H9 (cell line): Measurements from ENCODE around the gene PCDHB10. TPM values are rescaled to one million over a fixed set of nuclear protein-coding genes. Genes with fewer than 3 reads are reported as not detected.
"Not testable (repeated sequence)": the region's sequence is repeated elsewhere in the genome, so short reads cannot be mapped to it uniquely, and the experiment has no call there.

Experiments
- DNase-seq: peaks from one replicate; pipeline ENCODE4 v3.0.0-alpha.2; 2017
- H2AFZ ChIP-seq: one replicate; pipeline ENCODE4 v1.6.1; 2013; ENCODE audit warnings: mild to moderate bottlenecking, low read length, control low read depth, moderate library complexity
- H2AK5ac ChIP-seq: 2 replicates; pipeline ENCODE4 v1.6.1; 2013; ENCODE audit warnings: low read length, control low read depth, mixed read lengths; ENCODE audit not compliant: insufficient read length
- H2BK120ac ChIP-seq: one replicate; pipeline ENCODE4 v1.6.1; 2013; ENCODE audit warnings: low read depth, mild to moderate bottlenecking, low read length, control low read depth, inconsistent platforms; ENCODE audit not compliant: poor library complexity, severe bottlenecking
- H2BK12ac ChIP-seq: 2 replicates; pipeline ENCODE4 v1.6.1; 2013; ENCODE audit warnings: low read length, control low read depth, mixed read lengths, low read depth; ENCODE audit not compliant: insufficient read length
- H2BK15ac ChIP-seq: 2 replicates; pipeline ENCODE4 v1.6.1; 2013; ENCODE audit warnings: low read depth, low read length, control low read depth
- H2BK20ac ChIP-seq: one replicate; pipeline ENCODE4 v1.6.1; 2013; ENCODE audit warnings: low read depth, mild to moderate bottlenecking, low read length, control low read depth, inconsistent platforms; ENCODE audit not compliant: poor library complexity, severe bottlenecking
- H2BK5ac ChIP-seq: 2 replicates; pipeline ENCODE4 v1.6.1; 2013; ENCODE audit warnings: low read length, control low read depth, mixed read lengths; ENCODE audit not compliant: insufficient read length
- H3K14ac ChIP-seq: 2 replicates; pipeline ENCODE4 v1.6.1; 2013; ENCODE audit warnings: low read length, control low read depth; ENCODE audit not compliant: insufficient read depth
- H3K18ac ChIP-seq: 2 replicates; pipeline ENCODE4 v1.6.1; 2013; ENCODE audit warnings: low read depth, mild to moderate bottlenecking, mixed read lengths, low read length, control low read depth; ENCODE audit not compliant: insufficient read length
- H3K23ac ChIP-seq: 2 replicates; pipeline ENCODE4 v1.6.1; 2013; ENCODE audit warnings: low read length, control low read depth, mixed read lengths, low read depth; ENCODE audit not compliant: insufficient read length
- H3K23me2 ChIP-seq: 2 replicates; pipeline ENCODE4 v1.6.1; 2013; ENCODE audit warnings: low read depth, mild to moderate bottlenecking, mixed read lengths, low read length, control low read depth; ENCODE audit not compliant: insufficient read length, poor library complexity, severe bottlenecking
- H3K27ac ChIP-seq: 2 replicates; pipeline ENCODE4 v1.5.1; 2013; ENCODE audit warnings: low read length, control low read depth, mixed read lengths, low read depth; ENCODE audit not compliant: insufficient read length
- H3K27me3 ChIP-seq: 2 replicates; pipeline ENCODE4 v1.6.1; 2013; ENCODE audit warnings: low read length, control low read depth, inconsistent platforms; ENCODE audit not compliant: insufficient read depth
- H3K4ac ChIP-seq: 2 replicates; pipeline ENCODE4 v1.6.1; 2013; ENCODE audit warnings: low read depth, mild to moderate bottlenecking, control low read depth, inconsistent platforms, low read length, moderate library complexity
- H3K4me1 ChIP-seq: 2 replicates; pipeline ENCODE4 v1.6.1; 2013; ENCODE audit warnings: low read length, control low read depth, inconsistent platforms; ENCODE audit not compliant: insufficient read depth
- H3K4me2 ChIP-seq: 2 replicates; pipeline ENCODE4 v1.6.1; 2013; ENCODE audit warnings: low read length, control low read depth, mixed read lengths; ENCODE audit not compliant: insufficient read length, insufficient read depth
- H3K56ac ChIP-seq: 2 replicates; pipeline ENCODE4 v1.6.1; 2013; ENCODE audit warnings: low read depth, mild to moderate bottlenecking, mixed read lengths, low read length, control low read depth; ENCODE audit not compliant: insufficient read length
- H3K79me1 ChIP-seq: 2 replicates; pipeline ENCODE4 v1.6.1; 2013; ENCODE audit warnings: low read depth, mild to moderate bottlenecking, moderate library complexity, low read length, control low read depth, inconsistent platforms; ENCODE audit not compliant: insufficient read depth, poor library complexity, severe bottlenecking
- H3K79me2 ChIP-seq: 2 replicates; pipeline ENCODE4 v1.6.1; 2013; ENCODE audit warnings: low read length, control low read depth, inconsistent platforms; ENCODE audit not compliant: insufficient read depth
- H3K9ac ChIP-seq: 2 replicates; pipeline ENCODE4 v1.6.1; 2013; ENCODE audit warnings: low read length, control low read depth, mixed read lengths; ENCODE audit not compliant: insufficient read length; ENCODE audit errors: extremely low read depth
- H3K9me3 ChIP-seq: one replicate; pipeline ENCODE4 v1.6.1; 2013; ENCODE audit warnings: low read depth, low read length, inconsistent platforms; ENCODE audit not compliant: control insufficient read depth
- H3T11ph ChIP-seq: one replicate; pipeline ENCODE4 v1.6.1; 2013; ENCODE audit warnings: mild to moderate bottlenecking, low read length, control low read depth, inconsistent platforms
- H4K20me1 ChIP-seq: one replicate; pipeline ENCODE4 v1.6.1; 2013; ENCODE audit not compliant: control insufficient read depth, insufficient read length, insufficient read depth
- H4K5ac ChIP-seq: 2 replicates; pipeline ENCODE4 v1.6.1; 2013; ENCODE audit warnings: low read depth, mild to moderate bottlenecking, mixed read lengths, low read length, control low read depth; ENCODE audit not compliant: insufficient read length
- H4K8ac ChIP-seq: replicated peaks from 2 replicates; pipeline ENCODE4 v1.6.1; 2013; ENCODE audit warnings: low read length, control low read depth, mixed read lengths, low read depth; ENCODE audit not compliant: insufficient read length
- H4K91ac ChIP-seq: 2 replicates; pipeline ENCODE4 v1.6.1; 2013; ENCODE audit warnings: low read depth, mild to moderate bottlenecking, moderate library complexity, mixed read lengths, low read length, control low read depth; ENCODE audit not compliant: insufficient read length
- H3K27ac Mint-ChIP-seq, 3 experiments: 2 replicates in 2 of 3; 3 replicates in 1 of 3; pipeline ENCODE4 v1.8.0; 2020 to 2021; ENCODE audit warnings: mixed read lengths in 3 of 3, mild to moderate bottlenecking in 1 of 3, moderate library complexity in 1 of 3
- H3K27me3 Mint-ChIP-seq: 2 replicates; pipeline ENCODE4 v1.8.0; 2021; ENCODE audit warnings: low read depth, mild to moderate bottlenecking, moderate library complexity, mixed read lengths
- H3K36me3 Mint-ChIP-seq, 3 experiments: 2 replicates in 2 of 3; 3 replicates in 1 of 3; pipeline ENCODE4 v1.8.0; 2020 to 2021; ENCODE audit warnings: low read depth in 3 of 3, mixed read lengths in 3 of 3; ENCODE audit not compliant: insufficient read depth in 1 of 3
- H3K4me1 Mint-ChIP-seq, 2 experiments: 2 replicates each; pipeline ENCODE4 v1.8.0; 2020; ENCODE audit warnings: mixed read lengths in 2 of 2
- H3K4me3 Mint-ChIP-seq, 2 experiments: 2 replicates in 1 of 2; 3 replicates in 1 of 2; pipeline ENCODE4 v1.8.0; 2020 to 2021; ENCODE audit warnings: mild to moderate bottlenecking in 2 of 2, mixed read lengths in 2 of 2, moderate library complexity in 1 of 2
- H3K9me3 Mint-ChIP-seq, 2 experiments: 2 replicates in 1 of 2; 3 replicates in 1 of 2; pipeline ENCODE4 v1.8.0; 2020; ENCODE audit warnings: mild to moderate bottlenecking in 2 of 2, mixed read lengths in 2 of 2, moderate library complexity in 1 of 2
- WGBS: extraction: QIAGEN DNeasy Blood & Tissue Kit; methylation state at CpG from one replicate; pipeline ENCODE4 v1.1.7; 2013; ENCODE audit warnings: missing lambda C conversion rate, low lambda C conversion rate, mixed read lengths; ENCODE audit not compliant: insufficient read length; ENCODE audit errors: extremely low coverage; 5-methylcytosine and 5-hydroxymethylcytosine counted together
- total RNA-seq: library from RNA; stranded (reverse); gene quantifications from 2 replicates; pipeline ENCODE4 v1.2.1, GENCODE V29; 2021

PCDHB10 gene
- total RNA-seq, 1 experiment from 2014 or later: 1.6 TPM

DNA sequence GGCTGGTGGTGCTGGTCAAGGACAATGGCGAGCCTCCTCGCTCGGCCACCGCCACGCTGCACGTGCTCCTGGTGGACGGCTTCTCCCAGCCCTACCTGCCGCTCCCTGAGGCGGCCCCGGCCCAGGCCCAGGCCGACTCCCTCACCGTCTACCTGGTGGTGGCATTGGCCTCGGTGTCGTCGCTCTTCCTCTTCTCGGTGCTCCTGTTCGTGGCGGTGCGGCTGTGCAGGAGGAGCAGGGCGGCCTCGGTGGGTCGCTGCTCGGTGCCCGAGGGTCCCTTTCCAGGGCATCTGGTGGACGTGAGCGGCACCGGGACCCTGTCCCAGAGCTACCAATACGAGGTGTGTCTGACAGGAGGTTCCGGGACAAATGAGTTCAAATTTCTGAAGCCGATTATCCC, 33.3 kb downstream of the PCDHB10 start:
- H3K4me2 ChIP-seq, H4K20me1 ChIP-seq, H2BK20ac ChIP-seq, H3K23me2 ChIP-seq, H3K4me1 ChIP-seq, H3K27me3 ChIP-seq, H4K5ac ChIP-seq, H4K91ac ChIP-seq, H3K23ac ChIP-seq, H3K14ac ChIP-seq, H3K9ac ChIP-seq, H2BK5ac ChIP-seq, H3K4me3 Mint-ChIP-seq, H3K56ac ChIP-seq, H3K27ac ChIP-seq, H3K36me3 Mint-ChIP-seq, H3T11ph ChIP-seq, H3K79me1 ChIP-seq, H3K18ac ChIP-seq, H3K27ac Mint-ChIP-seq, H2BK12ac ChIP-seq, H4K8ac ChIP-seq, H2BK15ac ChIP-seq, H2BK120ac ChIP-seq, H2AFZ ChIP-seq, H2AK5ac ChIP-seq, H3K27me3 Mint-ChIP-seq, H3K79me2 ChIP-seq, H3K4ac ChIP-seq, H3K9me3 ChIP-seq, DNase-seq: not testable (repeated sequence)
- peaks cover 14 to 34% of the 10 kb centered on the region in 2 experiments for H3K9me3 Mint-ChIP-seq
- WGBS: no CpG with 5 or more reads among the region's 30 CpGs
- H3K4me1 Mint-ChIP-seq: peaks cover 12 to 19% of the 10 kb centered on the region in 2 experiments
